Activated CD4-positive, alpha-beta T cell treated with anti-CD3 and anti-CD28 coated beads for 24 hours (primary cell): Measurements from ENCODE around the gene LLGL2.
A peak's percentile ranks its signal among the peaks of the same experiment; 100 is the strongest.

ENCODE experiments used
- DNase-seq, 2 donors: peaks; one replicate each; pipeline ENCODE4 v3.0.0-alpha.2; 2020; ENCODE audit warnings: low read depth in 2 of 2

The LLGL2 gene

DNA sequence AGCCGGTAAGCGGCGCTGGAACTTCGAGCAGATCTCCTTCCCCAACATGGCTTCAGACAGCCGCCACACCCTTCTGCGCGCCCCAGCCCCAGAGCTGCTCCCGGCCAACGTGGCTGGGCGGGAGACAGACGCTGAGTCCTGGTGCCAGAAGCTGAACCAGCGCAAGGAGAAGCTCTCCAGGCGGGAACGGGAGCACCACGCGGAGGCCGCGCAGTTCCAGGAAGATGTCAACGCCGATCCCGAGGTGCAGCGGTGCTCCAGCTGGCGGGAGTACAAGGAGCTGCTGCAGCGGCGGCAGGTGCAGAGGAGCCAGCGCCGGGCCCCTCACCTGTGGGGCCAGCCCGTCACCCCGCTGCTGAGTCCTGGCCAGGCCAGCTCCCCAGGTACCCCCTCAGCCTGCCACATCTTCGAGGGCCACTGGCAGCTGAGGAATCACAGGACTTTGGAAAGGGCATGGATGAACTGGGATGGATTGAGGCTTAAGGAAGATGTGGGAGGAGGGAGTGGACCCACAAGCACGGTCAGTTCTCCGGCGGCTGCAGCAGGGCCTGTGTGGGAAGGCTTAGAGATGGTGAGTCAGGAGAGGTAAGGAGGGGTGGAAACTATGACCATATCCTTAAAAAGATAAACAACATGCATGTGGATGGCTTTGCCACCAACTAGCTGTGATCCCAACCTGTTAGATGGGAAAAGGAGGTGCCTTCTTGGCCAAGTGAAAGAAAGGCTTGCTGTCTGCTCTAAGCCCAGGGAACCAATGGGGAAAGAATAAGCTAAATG is 3.4 kb upstream of the LLGL2 start:
- no peak for DNase-seq

DNA sequence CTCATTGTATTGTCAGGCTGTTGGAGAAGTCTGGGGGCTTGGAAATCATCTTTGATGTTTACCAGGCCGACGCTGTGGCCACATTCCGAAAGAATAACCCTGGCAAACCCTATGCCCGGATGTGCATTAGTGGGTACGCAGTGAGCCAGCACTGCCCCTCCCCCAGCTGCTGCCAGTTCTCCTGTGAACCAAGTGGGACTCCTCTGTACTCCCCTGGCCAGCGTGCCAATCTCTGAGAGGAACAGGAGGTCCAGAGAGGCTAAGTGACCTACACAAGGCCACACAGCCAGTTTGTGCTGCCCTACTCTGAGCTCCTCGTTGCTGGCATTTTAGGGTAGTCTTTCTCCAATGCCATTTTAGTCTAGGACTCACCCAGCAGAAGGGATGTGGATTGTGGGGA is 1.9 kb upstream of the LLGL2 start:
- no peak for DNase-seq

DNA sequence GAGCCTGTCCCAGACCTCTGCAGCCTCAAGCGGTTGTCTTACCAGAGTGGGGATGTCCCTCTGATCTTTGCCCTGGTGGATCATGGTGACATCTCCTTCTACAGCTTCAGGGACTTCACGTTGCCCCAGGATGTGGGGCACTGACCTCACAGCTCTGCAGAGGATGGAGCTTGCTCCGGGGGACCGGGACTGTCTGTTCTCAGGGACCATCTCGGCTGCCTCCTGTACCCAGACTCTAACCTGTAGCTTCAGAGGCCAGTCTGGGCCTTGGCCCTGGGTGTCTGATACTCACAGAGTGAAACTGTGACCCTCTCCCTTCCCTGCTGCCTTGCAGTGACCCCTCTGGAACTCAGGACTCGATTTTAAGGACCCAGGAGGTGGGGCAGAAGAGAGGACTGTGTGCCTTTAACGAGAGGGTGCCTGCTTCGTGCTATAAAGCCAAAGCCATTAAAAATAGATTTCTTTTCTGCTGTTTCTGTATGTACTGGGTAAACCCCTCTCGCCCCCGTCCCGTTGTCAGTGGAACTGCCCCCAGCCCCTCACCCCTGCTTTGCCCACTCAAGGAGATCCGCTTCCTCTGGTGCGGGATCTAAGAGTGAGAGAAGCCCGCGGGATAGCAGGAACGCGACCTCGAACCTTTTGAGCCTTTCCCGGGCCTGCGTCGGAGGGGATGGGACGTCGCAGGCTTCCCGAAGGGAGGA is 1.1 kb upstream of the LLGL2 start:
- no peak for DNase-seq

DNA sequence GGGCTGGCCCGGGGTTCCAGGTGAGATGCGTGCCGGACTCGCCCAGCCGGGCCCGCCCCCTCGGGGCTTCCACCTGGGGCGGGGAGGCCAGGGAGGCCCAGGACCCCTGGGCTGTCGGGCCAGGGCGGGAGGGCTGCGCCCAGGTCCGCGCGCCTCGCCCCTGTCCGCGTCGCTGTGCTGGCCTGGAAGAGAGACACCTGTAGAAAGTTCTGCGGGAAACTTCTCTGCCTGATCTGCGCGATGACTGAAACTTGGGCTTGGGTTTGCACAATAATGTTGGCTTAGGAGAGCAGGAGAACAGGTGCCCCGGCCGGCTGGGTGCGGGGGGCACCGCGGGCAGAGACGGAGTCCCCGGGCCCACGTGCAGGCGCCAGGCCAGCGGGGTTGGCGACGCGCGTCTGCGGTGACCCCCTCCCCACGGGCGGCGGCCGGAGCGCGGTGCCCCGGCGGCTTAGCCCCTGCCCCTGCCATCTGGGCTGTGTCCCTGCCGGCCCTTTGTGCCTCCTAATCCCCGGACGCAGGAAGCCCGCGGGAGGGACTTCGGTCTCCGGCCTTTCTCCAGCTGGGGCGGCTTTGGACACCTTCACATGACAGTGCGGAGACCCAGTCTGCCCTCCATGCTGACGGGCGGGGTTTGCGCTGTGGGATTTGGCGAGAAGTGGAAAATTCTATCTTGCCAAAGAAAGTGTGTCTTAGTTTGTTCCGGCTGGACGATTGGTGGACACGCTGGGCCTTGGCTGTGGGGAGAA is 483 bp downstream of the LLGL2 start:
- DNase-seq, result no peak

DNA sequence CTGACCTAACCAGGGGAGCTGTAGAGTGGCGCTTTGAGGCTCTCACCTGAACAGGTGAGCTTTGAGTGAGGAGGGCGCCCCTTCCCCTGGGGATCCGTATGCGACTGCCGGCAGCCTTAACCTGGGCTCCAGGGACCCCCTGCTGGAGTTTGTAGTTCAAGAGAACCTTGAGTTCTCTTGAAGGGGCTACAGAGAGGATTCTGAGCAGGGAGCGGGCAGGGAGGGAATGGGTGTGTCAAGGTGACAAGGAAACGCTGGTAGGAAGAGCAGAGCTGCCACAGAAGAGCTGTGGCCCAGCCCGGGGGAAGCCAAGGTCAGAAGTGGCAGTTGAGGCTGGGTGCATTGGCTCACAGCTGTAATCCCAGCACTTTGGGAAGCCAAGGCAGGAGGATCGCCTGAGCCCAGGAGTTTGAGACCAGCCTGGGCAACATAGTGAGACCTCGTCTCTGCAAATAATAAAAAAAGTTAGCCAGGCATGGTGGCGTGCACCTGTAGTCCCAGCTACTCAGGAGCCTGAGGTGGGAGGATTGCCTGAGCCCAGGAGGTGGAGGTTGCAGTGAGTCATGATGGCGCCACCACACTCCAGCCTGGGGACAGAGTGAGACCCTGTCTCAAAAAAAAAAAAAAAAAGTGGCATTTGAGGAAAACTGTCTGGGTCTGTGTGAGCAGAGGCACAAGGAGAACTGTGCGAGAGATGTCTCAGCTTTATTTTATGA is 1.2 kb downstream of the LLGL2 start:
- DNase-seq, result no peak

DNA sequence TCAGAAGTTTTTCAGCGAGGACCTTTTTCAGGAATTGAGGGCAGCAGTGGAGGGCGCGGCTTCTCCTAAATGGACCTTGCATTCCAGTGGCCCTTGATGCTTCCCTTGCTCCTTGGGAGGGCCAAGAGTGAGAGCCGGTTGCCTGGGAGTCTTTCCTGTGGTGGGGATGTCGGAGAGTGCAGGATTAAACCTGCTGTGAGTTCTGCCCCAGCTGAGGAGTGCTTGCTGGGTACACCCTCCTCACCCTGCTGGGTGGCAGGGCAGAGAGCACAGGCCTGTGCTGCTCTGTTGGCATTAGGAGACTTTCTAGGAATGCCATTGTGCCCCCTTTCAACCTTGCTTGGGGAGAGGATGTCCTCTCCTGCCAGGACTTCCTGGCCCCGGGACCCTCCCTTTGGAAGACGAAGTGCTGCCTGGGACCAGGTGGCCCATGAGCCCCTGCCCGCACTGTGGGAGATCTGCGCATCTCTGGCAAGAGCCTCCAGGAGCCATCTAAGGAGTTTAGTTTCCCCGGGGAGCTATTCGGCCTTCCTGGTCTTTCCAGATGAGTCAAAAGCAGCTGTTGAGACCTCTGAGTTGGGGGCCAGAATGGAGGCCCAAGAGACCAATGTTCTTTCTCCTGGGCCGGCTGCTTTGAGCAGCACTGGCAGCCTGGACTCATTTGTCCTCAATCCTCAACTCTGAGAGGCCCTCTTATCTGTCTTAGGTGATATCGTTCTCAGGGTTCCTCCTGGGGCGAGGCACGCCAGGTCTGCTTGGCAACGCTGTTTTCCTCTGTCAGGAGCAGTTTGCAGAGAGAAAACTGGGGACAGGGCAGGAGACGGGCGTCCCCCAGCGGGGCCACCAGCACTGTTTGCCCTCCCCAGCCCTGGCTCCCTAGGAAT is 5.6 kb downstream of the LLGL2 start:
- DNase-seq, result no peak

DNA sequence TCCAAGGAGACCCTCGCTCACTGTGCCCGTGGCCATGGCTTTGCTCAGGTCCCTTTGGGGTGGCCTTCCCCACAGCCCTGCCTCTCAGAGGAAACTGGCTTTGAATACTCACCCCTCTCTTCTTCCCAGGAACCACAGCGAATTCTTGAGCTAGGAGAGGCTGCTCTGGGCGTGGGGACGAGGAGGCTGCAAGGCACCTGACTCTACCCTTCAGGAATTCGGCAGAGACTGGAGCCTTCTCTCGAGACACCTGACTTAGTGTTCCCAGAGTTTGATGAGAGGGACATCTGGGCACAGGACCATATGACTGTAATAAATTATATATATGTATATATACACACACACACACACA is 6.2 kb downstream of the LLGL2 start:
- no peak for DNase-seq

DNA sequence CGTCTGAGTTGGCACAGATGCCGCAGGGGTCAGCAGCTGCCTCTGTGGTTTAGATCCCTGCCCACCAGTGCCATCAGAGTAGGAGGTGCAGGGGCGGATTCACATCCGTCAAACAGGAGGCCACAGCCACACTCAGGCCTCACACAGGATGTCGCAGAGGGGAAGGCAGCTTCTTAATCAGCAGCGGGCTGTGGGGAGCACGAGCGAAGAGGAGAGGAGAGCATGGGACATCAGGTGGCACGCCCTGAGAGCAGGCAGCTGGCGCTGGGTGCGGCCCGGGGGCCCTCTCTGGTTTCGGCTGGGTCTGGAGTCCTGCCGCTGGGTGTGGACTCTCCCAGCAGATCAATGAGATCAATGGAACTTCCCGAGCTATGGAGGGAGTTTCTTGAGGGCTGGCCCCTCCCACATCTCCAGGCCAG is 9.6 kb downstream of the LLGL2 start:
- DNase-seq, result peak in 1 of 2 donors; percentile 33

DNA sequence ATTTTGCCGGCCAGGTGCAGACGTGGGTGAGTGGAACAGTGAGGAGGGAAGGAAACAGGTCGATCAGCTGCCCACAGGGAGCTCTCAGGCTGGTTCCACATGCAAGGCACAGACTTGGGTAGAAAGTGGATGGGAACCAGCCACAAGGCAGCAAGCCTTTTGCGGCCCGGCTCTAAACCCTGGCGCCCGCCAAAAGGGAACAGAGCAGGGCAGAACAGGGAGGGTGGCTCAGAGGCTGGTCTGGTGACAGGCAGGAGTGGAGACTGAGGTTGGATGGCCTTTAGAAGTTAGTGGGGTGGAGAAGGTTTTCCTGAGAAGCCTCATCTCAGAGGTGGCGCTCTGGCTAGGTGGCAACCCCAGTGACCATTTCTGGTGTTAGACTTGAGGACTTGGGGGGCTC is 10.4 kb downstream of the LLGL2 start:
- no peak for DNase-seq

DNA sequence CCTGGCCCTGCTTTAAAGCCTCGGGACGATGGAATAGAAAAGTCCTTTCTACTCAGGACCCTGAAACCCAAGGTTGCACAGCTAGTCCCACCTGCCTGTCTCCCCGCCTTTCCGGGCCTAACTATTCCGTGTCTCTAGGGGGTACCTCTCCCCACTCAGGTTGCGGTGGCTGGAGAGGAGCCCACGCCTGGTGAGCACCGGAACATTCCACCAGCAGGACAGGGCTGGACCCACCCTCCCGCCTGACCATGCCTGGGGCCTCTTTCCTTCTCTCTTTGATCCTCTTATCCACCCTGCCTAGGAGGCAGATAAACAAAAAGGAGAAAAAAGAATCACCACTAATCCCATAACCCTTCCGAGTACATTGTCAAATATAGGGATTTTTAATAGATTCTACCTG is 10.9 kb downstream of the LLGL2 start:
- no peak for DNase-seq

DNA sequence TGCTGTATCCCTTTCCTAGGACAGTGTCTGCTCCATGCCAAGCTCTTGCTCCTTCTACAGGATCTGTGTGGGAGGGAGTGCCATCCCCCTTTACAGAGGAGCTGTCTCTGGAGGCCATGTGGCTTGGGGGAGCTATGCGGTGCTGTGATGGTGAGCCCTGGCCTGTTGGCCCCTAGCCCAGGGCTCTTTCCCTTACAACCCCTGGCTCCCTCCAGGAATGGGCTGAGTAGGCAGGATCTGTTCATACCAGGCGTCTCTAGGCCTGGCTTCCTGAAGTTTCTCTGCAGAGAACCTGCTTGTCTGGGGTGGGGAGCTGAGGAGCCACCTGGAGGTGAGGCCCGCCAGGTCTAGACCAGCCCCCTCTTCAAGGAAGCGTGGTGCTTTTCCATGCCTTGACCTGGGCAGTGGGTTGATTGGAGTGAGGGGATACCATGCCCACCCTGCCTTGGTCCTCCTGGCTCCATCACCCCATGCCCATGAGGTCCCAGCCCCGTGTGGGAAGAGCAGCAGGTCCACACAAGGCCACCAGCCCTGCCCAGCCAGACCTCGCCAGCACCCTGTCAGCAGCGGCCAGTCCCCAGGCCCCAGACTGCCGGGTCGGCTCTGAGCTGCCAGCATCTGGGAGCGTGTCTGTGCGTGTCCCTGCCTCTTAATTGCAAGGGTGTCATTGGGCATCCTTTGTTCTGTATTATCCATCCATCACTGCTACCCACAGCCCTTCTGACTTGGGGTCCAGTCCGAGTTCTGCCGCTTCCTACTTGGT is 14.7 kb downstream of the LLGL2 start:
- no peak for DNase-seq

DNA sequence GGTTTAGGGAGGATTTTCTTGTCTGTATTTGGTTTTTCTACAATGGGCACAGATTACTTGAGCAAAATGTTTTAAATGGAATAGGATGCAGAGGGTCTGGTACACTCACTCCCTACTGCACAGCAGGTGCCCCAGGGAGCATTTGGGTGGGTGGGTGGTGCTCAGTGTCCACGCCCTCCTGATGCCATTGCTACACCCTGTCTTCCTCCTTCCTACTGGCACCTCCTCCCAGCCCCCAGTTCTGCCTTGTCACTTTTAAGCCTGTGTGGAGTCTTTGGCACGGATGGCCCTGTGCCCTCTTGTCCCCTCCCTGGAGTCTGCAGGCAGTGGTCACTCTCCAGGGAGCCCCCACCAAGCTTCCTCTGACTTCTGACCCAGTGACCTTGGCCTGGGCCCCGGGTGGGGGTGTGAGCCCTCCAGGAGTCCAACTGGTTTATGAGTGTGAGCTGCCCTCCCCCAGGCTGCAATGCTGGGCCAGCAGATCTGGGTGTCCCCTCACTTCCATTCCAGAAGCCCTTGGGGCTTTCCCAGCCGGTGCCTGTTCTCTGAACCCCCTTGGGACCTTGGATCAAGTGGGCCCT is 15.5 kb downstream of the LLGL2 start:
- DNase-seq, result no peak

DNA sequence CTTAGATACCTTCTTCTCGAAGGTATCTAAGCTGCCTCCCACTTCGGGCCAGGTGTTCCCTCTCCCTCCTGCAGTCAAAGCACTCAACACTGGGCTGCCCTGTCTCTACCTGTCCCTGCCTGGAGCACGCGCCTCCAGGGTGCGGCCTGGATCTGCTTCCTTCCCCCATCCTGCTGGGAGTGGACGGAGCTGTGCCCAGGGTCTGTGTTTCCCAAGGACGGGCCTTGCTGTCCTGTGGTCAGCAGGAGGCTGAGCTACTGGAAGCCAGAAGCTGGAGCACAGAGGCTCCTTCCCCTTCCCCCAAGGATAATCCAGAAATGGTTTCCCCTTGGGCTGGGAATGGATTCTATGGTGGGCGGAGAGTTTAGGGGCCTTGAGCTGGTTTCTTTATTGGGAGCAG is 16.7 kb downstream of the LLGL2 start:
- no peak for DNase-seq

DNA sequence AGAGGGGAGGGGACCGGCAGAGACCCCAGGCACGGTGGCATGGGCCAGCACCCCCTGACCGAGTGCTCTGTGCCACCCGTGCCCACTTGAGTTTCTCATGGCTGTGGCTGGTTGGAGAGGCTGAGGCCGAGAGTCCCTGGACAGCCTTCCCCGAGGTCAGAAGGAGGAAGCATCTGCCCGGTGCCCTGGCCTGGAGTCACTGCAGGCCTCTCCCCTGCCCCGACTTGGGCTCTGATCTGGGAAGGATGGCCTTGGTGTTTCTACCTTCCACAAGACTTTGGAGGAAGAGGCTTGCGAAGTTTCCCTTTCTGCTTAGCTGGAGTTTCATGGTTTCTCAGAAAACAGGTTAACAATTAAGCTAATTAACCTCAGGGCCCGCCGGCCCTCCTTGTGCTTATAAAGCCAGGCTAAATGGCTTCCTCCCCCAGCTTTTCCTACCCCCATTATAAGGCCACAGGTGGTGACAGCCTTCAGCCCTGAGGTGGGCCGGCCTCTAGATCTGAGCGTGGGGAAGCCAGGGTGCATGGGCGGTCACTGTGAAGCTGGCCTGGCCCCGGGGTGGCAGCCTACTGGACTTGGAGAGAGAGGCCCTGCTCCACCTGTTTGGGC is 17.3 kb downstream of the LLGL2 start:
- DNase-seq, result no peak

DNA sequence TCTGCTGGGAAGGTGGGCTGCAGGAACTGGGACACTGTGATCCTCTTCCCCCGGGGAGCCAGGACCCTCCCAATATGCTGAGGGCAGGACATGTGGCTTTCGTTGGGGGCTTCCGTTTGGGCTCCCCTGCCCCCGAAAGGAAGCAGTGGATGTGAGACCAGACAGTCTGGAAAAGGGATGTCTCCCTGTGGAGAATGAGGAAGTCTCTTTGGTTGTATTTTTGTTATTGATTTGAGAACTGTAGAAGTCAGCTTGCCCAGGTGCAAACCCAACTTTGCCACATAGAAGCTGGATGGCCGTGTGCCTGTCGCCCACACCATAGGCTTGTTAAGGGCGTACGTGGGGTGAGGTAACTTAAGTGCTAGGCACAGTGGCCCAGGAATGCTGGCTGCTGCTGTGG is 18.8 kb downstream of the LLGL2 start:
- no peak for DNase-seq

DNA sequence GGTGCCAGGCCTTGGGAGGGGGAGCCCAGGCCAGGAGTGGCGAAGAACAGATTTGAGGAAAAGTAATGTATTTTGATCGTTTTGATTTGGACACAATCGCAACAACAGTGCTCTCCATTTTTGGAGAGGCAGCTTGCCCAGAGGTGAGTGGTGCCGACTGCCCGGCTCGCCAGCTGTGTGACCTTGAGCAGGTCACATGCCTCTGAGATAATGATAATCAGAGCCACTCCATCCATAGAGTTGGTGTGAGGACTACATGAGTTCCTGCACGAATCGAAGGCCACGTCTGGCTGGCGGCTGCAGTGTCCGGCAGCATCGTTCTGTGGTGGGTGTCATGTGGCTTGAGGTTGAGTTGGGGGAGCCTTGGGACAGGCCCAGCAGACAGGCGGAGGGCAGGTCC is 20.7 kb downstream of the LLGL2 start:
- no peak for DNase-seq

DNA sequence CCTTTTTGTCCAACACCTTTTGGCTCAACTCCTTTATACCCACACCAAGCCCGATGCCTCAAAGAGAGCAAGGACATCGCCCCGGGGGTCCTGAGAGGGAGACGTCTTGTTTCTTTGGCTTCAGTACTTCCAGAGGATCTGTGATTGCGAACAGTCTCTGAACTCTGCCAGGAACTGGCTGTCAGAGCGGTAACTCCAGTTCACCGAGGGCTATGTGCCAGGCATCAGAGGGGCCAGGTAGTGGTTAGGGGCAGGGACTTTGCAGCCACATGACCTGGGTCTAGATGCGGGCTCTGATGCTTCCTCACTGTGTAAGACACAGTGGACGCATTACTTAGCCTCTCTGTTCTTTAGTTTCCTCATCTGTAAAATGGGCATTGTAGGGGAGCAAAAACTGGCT is 21.6 kb downstream of the LLGL2 start:
- DNase-seq, result no peak

DNA sequence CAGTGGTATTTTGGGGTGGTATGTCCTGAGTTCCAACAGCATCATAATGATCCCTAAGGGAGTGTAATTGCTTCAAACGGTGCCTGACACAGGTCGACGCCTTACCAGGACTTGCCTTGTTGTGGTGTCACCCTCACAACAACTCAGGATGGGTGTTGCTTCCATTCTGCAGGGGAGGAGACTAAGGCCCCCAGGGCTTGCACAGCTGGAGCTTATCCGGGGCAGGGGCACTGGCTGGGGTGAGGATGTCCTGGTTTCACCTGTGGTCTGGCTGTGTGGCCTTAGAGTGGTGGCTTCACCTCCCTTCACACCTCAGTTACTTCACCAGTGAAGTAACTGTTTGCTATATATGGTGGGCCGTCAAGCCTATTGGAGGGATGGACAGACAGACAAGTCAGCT is 23.3 kb downstream of the LLGL2 start:
- no peak for DNase-seq

DNA sequence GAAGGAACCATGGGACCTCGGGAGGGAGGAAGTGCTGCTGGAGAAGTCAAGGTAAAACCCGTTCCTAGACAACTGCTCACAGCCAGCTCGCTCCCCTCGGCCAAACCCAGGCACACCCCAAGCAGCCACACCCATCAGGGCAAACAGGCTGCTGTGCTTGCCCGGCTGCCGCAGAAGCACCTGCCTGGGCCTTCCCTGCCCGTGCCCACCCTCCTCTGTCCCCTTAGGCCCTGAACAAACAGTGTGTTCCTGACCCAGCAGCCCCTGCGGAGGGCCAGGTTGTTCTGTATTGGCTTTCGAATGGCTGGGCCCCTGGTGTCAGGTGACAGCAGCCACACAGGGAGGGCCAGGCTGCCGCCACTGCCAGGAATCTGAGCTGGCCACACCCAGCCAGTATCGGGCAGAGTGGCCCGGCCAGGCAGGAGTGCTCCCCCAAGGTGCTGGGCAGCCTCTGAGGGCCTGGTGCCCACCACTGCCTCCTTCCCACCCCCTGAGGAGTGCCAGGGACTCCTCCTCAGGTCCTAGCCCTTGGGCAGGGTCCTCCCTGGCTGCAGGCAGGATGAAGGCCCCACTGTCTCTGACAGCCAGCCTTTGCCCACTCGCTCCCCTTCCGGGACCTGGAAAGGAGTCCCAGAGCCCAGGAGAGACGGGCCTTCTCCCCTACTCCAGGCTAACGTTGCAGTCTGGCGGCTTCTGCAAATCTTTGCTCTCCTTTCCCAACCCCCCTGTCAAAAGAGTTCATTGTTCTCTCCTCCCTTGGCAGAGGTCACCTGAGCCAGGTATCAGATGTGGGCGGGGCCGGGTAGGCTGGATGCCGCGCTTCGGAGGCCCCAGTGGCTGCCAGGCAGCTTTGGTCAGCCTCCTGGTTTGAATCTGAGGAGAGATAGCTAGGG is 24.0 kb downstream of the LLGL2 start:
- no peak for DNase-seq
